HG02642 (cell line): ENCODE measurements around the gene ZFP36L2.

Source experiments
- ATAC-seq: cut with Tn5 transposase; IDR thresholded peaks from one replicate; pipeline ENCODE4 v1.9.1; 2021; ENCODE audit warnings: mild to moderate bottlenecking; ENCODE audit not compliant: unreplicated experiment, poor library complexity

Gene ZFP36L2

DNA sequence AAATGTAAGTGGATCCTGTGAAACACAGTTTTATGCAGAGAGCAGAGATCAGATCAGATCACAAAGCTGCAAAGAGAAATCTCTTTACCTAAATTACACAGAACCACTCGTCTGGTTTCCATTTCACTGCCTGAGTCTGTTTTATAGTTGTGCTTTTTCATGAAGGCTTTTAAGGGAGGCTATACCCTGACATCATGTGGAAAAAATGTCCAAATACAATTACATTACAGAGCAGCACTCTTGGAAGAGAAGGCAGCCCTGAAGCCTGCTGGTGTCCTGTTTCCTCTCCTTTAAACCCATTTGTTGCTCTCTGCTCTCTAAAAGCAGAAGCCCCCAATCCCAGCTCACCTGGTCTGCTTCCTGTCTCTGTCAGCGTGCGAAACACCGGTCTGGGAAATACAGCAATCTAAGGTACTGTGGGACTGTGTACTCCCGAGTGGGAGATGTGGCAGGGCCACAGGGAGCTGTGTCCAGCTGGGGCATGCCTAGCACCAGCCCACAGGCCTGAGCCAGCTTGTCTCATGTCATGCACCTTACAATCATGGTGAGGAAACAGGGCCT, 24.8 kb upstream of the ZFP36L2 start:
- ATAC-seq, result no peak

GRCh38 chr2:43250015-43250414, 23.6 kb upstream of the ZFP36L2 start:
- ATAC-seq, result no peak

GRCh38 chr2:43248621-43249020, 22.2 kb upstream of the ZFP36L2 start:
- ATAC-seq, result no peak

- no peak for ATAC-seq
Measured at GRCh38 chr2:43246641-43247040, 20.2 kb upstream of the ZFP36L2 start.

GRCh38 chr2:43241558-43241957, 15.2 kb upstream of the ZFP36L2 start:
- no peak for ATAC-seq

- ATAC-seq, result no peak
Measured at GRCh38 chr2:43240766-43241150, 14.4 kb upstream of the ZFP36L2 start.

DNA sequence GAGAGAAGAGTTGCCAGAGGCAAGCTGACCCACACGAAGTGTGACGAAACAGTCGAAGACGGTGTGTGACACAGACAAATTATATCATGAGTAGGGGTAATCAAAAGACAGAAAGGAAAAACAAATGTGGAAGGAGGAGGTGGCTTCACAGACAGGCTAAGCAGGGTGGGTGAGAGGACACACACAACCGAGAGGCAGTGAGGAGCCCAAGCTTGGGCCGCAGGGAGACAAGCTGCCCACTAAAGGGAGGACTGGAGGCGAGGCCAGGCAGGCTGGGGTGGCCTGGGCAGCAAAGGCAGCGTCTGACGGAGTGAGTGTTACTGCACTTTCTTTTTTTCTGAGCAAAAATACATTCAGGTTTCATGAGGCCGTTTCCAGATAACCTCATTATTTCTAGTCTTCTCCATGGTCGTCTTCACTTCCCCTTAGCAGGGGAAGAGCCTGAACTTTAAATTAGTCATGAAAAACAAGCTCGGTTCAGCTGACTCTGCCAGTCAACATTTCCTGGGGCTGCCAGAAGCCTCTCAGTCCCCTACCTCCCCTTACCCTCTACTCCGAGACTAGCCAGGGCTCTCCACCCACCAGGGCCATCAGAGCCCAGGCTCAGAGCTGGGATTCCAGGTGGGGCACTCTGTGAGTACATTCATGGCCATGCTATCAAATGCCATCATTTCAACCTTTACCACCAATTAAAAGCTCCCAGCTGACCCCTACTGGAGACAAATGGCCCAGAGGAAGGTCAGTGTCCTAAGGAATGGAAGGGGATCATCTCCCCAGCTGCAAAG, 13.8 kb upstream of the ZFP36L2 start:
- peak; percentile 33 for ATAC-seq

- ATAC-seq, result no peak
Measured at GRCh38 chr2:43238813-43239212, 12.4 kb upstream of the ZFP36L2 start.

GRCh38 chr2:43238176-43238575, 11.8 kb upstream of the ZFP36L2 start:
- no peak for ATAC-seq

GRCh38 chr2:43233218-43234212, 7.1 kb upstream of the ZFP36L2 start:
- ATAC-seq, result no peak

DNA sequence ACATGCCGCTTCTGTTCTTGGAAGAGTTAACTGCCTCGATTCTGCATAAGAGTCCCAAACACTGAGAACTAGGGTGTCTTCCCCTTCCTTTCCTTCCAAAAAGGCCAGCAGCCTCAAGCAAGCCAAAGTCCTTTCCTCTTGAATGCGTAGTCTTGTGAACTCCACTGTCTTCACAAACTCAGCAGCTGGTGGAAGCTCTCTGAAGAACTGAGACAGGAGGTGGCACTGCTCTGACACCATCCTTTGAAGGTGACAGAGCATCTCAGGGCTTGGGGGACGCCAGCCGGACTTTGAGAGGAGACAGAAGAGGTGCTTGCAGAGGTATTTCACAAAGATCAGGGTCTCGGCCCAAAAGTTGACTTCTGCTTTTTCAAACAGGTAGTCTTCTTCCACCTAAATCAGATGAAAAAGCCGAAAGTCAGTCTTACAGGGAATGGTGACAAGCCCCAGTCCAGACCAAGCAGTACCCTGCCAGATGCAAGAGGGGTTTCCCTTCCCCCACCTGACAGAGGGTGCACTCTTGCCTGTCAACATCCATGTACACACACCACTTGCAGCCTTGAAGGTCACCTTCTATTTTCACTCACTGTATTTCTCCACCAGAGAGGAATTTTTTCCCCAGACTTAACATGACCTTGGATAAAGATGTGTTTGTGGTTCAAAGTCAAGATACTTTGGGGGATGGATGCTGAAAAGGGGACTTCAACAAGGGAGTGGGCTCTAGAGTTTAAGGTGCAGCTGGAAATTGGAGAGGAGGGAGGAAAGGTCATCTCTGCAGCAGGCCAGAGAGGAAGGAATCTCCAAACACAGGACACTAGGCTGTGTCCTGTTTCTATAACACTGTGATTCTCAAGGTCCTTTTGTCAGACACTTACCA, 4.8 kb upstream of the ZFP36L2 start:
- no peak for ATAC-seq

DNA sequence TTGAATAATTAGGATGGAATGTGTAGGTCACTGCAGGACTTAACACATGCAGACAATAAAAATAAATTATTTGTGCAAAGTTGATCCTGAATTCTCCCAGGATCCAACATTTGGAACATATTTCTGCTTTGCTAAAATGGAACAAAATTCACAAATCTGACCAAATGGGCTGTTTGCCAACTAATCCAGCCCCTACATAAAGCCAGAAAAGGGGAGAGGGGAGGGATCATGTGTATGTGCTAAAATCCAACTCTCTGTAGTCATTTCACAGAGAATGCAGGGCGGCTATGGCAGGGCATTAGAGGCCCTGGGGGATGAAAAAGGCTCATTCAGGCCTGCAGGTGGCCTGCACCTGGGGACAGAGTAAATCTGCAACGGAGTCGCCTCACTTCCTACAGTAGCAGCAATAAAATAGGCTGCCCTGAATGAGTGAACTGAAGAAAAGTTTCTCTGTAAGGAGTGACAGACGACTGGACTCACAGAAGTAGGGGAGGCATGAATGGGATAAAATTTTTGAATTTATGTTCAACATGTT, 4.0 kb upstream of the ZFP36L2 start:
- no peak for ATAC-seq

DNA sequence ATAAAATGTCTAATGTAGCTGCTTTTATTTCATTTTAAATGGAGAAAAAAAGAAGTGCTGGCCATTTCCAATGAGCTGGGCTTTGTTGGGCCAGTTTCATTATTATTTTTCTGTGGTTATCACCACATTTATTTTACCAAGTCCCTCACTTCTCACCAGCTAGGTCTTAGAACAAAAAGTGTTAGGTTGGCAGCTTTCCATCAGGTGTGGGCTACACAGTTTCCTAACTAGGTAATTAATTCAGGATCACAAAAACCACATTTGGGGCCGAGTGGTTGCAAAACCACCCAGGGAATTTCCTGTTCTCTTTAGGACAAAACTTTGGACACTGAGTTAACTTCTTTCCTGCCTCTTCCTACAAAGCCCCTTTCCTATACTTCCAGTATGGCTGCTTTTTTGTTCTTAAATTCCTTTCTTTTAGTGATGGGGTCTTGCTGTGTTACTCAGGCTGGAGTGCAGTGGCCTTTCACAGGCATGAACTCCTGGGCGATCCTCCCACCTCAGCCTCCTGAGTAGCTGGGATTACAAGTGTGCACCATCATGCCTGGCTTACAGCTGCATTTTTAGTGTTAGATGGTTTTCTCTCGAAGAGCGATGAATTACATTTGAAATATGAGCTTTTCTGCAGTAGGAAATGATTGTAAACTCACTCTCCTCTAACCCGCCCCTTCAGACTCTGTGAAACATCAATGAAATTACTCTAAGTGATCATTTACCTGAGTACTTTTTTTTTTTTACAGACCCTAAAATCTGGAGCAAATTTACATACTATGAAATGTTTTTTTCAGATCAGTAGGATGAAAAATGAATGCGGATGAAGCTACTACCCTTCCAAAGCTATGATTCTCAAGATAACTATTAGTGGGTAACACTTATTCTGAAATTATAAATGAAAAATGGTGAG, 2.6 kb upstream of the ZFP36L2 start:
- ATAC-seq, result no peak

DNA sequence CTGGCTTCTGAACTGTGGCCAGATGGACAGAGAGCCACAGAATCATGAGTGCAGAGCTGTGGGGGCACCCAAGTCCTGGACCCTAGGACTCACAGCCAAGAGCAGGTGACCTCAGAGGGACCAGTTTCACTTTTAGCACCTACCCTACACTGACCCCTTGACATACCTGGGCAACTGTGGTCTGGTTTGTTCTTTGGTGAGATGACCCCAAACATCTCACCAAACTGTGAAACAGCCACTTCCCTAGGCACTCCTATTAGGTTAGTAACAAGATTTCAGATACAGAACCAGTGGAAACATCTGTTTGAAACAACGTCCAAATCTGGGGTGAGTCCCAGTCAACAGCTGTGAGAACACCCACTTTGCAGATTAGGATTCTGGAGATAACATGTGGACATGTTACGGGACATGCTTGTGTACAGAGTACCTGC, 1.9 kb upstream of the ZFP36L2 start:
- no peak for ATAC-seq

DNA sequence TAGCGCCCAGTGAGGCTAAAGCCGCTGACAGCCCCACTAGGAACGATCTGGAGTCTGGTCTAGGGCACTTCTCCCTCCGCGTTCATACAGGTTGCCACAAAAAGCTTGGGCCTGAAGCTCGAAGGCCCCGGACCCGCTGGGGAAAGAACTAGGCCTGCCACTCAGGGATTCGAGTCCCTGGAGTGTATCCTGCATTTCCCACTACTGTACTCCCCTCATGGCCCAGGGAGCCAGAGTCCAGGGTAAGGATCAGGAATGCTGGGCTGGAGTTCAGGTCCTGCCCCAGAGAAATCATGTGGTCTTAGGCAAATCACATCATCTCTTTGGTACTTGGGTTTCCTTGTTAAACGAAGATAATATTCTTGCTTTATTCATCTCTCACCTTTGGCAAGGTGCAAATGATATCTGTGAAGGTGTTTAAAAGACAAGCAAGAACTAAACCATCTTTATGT, 1.4 kb upstream of the ZFP36L2 start:
- no peak for ATAC-seq

DNA sequence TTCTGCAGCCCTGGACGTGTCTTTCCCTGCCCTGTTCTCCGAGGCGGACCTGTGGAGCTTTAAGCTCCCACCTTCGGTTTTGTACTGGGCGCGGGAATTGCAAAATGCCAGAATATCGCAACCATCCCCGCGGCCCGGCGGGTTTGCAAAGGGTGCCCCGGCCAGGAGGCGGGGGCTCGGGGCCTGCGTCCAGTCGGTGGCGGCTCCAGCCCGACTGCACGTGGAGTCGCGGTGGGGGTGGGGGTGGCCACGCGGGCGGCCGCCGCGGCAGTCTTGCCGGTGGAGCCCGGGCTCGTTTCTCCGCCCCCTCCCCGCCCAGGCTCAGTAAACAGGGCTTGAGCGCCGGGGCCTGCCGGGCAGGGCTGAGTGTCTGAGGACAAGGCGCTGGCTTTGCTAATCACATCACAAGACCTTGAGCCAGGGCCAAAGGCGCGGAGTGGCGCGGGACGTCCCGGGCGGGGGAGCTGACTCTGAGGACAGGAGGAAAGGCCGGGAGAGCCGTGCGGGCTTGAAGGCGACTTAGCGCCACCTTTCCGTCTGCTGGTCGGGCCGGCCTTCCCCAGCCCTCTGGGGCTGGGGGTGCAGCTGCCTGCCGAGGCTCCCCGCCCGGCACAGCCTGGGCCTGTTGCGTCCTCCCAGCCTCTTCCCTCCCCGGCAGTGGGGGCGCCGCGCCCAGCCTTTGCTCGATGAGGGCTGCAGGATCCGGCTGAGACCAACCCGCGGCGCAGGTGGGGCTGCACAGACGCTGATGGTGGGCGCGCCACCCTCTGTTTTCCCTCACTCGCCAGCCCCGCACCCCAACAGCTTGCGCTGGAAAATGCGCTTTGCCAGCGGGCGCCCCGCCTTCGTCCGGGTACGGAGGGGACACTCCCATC, 786 bp upstream of the ZFP36L2 start:
- ATAC-seq, result peak; percentile 26

DNA sequence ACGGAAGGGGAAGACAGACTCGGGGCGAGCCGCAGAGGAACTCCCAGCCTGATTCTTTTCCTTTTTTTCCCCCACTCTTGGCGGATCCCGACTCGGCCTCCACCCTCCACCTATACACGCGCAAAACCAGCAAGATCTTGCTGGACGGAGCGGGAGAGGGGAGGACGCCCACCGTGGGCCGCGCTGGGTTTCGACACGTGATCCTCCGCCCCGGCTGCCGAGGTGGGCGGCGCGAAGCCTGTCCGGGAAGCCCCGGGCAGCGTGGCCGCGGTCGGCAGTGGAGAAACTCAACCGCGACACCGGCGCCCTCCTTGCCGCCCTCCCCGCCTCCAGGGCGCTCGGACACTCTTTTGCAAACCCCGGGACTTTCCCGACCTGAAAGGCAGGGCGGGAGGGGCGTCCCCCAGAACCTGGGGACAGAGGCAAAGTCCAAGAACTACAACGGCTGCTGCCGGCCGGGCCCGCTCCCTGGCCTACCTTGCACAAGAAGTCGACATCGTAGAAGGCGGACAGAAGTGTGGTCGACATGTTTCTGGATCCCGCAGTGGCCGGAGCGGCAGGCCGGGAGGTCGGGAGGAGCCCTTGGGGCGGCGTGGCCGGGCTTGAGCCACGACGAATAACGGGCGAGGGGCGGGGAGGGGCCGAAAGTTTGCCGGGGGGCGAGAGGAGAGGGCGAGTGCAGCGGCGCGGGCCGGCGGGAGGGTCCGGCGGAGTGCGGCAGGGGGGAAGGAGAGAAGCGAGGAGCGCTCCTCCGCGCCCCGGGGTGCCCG, 433 bp downstream of the ZFP36L2 start:
- peak; percentile 33 for ATAC-seq
